ENCODE measurements around the gene CHST3.
"Not testable (repeated sequence)": the region's sequence is repeated elsewhere in the genome, so short reads cannot be mapped to it uniquely, and the experiment has no call there.

Gene CHST3

DNA sequence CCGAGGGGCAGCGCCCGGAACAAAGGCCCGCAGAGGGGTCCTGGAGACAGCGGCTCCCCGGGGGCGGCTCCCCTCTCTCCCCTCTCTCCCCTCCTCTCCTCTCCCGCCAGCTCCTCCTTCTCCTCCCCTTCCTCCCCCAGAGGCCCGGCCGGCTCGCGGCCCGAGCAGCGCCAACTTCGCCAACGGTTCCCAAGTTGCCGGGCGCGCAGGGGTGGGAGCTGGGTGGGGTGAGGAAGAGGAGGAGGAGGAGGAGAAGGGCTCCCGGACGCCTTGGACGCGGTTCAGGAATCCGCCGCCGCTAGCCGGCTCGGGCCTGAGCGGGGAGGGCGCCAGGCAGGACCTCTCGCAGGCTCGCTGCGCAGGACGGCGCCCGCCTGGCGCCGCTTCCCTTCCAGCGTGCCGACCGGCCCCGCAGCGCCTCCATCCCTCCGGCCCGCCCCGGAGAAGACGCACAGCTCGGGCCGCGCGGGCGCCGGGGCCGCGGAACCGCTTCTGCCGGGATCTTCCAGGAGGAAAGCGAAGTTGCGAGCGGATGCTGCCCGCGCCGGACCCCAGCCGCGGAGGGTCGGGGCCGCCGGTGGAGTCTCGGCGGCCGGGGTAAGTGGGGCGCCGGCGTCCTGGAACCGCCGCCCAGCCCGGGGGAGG, at the start of gene CHST3:
Gene CHST3 (plus strand): TSS at position 298 of the 645 bp plus-strand sequence. CDS start 41,448 bp downstream, outside the sequence.
- no peak for FAIRE-seq

DNA sequence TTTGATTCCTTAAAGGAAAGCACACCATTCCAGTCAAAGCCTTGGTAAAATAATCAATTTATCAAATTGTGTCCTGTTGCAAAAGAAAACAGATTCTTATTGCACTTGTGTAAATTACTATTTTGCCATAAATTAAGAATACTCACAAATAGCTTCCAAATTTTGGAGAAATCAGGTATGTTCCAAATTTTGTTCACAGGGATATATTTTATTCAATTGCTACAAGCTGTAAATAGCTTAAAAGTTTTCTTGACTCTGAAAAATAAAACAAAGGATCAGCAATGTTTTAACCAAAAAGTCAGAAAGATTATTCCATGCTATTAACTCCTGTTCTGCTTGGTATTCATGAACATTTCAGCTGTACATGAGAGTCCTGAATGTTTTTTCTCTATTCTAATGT, 47.4 kb upstream of the CHST3 start:
- no peak for FAIRE-seq

DNA sequence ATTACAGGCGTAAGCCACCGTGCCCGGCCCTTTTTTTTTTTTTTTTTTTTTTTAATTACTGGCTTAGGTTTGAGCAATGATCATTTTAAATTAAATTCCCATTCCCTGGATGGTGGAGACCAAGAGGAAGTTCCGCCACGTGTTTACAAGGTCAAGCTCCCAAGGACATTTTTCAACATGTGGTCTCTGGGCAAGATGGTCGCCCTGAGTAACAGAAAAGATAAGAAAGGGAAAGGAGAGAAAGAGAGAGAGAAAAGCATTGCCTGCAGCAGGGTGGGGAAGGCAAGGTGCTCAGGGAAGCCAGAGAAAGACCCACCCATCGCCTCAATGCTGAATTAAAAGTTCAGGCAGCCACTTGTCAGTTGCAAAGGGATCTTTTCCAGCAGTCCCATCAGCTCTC, 45.2 kb upstream of the CHST3 start:
- no peak for FAIRE-seq

GRCh38 chr10:71919956-71920539, 44.1 kb upstream of the CHST3 start:
- not testable (repeated sequence) for FAIRE-seq

DNA sequence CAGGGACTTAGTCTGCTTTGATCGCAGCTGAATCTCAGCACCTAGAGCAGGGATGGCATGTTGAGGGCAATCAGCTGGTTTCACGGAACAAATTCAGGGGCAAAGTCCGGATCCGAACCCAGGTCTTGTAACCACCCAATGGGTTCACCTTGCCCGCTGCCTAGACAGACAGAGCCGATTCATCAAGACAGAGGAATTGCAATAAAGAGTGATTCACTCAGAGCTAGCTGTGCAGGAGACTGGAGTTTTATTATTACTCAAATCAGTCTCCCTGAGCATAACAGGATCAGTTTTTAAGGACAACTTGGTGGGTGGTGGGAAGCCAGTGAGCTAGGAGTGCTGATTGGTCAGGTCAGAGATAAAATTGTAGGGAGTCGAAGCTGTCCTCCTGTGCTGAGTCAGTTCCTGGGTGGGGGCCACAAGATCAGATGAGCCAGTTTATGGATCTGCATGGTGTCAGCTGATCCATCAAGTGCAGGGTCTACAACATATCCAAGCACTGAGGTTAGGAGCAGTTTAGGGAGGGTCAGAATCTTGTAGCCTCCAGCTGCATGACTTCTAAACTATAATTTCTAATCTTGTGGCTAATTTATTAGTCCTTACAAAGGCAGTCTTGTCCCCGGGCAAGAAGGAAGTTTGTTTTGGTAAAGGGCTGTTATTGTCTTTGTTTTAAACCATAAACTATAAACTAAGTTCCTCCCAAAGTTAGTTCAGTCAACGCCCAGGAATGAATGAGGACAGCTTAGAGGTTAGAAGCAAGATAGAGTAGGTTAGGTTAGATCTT, 43.5 kb upstream of the CHST3 start:
- no peak for FAIRE-seq

- FAIRE-seq: no peak
Measured at GRCh38 chr10:71921324-71922027, 42.7 kb upstream of the CHST3 start.

- no peak for FAIRE-seq
Measured at GRCh38 chr10:71923138-71923692, 41.0 kb upstream of the CHST3 start.

- no peak for FAIRE-seq
Measured at GRCh38 chr10:71924771-71925170, 39.4 kb upstream of the CHST3 start.

DNA sequence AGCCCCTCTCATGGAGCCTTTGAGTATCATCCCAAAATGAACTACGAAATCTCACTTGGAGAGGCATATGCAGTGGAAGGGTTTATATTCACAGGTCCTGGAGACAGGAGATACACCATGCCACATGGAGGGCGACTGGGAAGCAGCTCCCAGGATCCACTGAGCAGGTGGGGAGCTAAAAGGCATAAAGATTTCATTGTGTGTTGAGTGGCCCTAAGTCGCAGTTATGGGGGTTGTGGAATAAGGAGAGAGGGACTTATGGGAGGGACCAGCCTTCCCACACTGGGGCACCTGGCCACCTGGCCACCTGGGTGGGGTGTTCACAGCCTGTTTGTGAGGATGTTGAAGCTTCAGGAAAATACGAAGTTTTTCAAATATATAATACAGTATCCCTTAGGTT, 37.0 kb upstream of the CHST3 start:
- no peak for FAIRE-seq

DNA sequence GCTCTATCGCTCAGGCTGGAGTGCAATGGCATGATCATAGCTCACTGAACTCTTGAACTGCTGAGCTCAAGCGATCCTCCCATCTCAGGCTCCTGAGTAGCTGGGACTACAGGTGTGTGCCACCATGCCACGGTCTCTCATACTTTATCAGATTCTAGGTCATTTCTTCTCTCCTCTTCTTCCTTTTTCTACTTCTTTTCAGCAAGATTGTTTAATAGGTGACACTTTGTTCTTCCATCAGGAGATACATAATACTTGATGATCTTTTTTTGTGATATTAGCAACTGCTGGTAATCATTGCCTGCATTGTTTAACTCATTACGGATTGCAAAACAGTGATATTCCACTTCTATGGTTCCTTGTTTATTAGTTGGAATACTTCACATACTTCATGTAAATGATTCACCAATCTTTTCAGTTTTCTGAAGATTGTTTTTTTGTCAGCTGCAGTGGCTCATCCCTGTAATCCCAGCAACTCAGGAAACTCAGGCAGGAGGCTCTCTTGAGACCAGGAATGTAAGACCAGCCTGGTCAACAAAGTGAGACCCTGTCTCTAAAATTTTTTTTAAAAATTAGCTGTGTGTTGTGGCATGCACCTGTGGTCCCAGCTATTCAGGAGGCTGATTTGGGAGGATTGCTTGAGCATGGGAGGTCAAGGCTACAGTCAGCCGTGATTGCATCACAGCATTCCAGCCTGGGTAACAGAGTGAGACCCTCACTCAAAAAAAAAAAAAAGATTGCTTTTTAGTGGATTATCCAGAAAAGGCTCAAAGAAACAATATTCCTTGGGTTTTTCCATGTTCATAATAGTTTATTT, 36.2 kb upstream of the CHST3 start:
- no peak for FAIRE-seq

DNA sequence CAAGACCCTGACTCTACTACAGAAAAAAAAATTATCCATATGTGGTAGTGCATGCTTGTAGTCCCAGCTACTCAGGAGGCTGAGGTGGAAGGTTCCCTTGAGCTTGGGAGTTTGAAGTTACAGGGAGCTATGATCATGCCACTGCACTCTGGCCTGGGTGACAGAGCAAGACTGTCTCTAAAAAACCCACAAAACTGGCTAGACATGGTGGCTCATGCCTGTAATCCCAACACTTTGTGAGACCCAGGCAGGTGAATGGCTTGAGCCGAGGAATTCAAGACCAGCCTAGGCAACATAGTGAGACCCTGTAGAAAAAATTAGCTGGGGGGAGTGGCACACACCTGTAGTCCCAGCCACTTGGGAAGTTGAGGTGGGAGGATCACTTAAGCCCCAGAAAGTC, 32.9 kb upstream of the CHST3 start:
- FAIRE-seq: no peak

- no peak for FAIRE-seq
Measured at GRCh38 chr10:71933651-71934050, 30.5 kb upstream of the CHST3 start.

DNA sequence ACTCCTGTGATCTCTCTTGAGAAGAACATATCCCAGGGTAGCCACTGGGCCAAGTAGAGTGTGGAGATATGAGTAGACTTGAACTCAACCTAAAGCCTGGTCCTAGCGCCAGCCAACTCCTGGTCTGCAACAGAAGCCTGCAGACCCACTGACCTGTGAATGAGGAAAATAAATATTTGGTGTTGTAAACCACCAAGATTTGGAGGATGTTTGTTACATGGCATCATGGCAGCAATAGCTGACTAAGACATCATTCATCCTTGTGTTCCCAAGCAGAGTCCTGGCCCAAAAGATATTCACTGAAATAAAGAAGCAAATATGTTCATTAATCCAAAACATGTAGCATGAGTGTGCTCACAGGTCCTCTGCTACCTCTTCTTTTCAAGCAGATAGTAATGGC, 26.0 kb upstream of the CHST3 start:
- FAIRE-seq: no peak

GRCh38 chr10:71939304-71939703, 24.9 kb upstream of the CHST3 start:
- FAIRE-seq: no peak

- FAIRE-seq: no peak
Measured at GRCh38 chr10:71939861-71940474, 24.2 kb upstream of the CHST3 start.

GRCh38 chr10:71940752-71941151, 23.4 kb upstream of the CHST3 start:
- no peak for FAIRE-seq

DNA sequence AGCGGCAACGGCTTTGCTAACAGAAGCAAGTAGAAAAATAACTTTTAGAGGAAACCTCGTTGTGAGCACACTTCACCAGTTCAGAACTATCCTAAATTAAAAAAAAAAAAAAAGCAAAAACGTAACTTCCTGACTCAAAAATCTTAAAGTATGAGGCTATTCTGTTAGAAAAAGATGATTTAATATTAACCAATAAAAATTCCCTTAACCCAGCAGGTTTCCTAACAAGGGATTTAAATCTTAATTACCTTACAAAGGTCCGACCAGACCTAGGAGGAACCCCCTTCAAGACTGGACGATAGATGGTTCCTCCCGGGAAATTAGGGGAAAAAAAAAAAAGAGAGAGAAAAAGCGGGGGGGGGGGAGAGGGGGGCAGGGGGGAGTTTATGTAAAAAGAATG, 22.9 kb upstream of the CHST3 start:
- no peak for FAIRE-seq

- no peak for FAIRE-seq
Measured at GRCh38 chr10:71945819-71946474, 18.2 kb upstream of the CHST3 start.

GRCh38 chr10:71946700-71947099, 17.5 kb upstream of the CHST3 start:
- no peak for FAIRE-seq

DNA sequence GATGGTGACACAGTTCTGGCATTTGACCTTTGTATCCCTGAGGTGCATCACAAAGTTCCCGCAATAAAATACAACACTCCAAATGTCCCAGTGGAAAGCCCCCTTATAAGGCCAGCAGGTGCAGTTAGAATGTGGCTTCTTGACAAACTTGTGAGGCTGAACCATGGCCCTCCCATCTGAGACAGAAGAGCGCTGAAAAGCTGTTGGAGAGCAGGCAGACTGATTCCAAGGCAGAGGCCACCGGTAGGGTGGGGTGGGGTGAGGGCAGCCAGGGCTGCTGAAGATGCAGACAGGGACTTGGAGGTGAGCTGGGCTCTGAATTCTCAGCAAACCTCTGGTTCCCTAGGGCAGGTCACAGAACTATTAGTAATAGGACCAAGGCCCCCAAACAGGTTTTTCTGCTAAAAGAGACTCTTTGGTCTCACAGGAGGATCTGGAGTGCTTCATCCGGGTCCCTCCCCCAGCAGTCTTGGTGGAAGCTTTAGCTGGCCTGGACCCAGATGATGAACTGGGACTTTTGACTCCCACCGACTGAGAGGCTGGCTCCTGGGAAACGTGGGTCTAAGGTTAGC, 15.6 kb upstream of the CHST3 start:
- FAIRE-seq: no peak

DNA sequence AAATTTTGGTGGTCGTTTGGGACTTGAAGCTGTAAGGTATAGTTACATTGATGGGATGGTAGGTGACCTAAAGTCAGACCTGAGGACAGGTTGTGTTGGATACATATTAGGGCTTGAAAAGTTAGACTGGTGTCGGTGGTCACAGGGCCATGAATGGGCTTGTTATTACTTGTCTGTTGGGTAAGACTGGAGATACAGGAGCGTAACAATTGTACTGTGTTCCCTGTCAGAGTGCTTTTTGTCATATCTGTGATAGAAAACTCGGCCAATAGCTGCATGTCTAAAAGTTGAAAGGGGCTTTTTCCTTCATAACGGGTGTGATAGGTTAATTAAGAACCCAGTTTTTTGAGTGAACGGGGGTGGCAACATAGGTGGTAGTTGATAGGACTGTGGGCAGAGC, 13.5 kb upstream of the CHST3 start:
- FAIRE-seq: no peak
